ENCODE results near the gene CD52.

DNA sequence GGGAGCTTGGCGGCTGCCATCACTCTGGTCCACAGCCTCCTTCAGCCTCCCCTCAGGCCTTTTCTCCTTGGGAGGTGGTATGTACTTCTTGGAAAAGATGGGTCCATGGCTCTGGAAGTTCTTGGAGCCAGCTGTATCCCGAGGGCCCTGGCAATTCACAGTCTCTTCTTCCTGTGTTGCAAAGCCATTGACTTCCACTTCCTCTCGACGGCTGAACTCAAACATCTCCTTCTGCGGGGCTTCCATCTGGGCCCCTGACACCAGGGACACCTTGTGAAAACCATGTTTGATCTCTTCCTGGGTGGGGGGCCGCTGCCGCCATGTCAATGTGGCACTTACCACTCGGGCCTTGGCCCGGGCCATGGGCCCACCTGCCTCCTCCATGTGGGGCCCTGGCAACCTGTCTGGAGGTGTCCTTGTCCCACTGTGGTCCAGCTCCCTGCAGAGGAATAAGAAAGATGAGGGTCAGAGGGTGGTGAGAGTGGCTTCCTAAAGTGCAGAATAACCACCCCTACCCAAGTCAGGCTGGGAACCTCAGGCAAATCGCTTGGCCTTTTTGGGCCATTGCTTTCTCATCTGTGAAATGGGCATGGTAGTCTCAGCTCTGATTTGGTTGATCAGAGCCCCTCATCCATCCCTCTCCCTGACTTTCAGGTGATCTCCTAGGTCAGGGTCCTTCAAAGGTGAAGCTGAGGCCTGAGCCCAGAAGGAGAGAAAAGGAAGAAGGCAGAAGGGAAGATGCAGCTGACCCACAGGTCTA lies 28.7 kb downstream of the CD52 start:
- TF ChIP-seq, protein P1, sequence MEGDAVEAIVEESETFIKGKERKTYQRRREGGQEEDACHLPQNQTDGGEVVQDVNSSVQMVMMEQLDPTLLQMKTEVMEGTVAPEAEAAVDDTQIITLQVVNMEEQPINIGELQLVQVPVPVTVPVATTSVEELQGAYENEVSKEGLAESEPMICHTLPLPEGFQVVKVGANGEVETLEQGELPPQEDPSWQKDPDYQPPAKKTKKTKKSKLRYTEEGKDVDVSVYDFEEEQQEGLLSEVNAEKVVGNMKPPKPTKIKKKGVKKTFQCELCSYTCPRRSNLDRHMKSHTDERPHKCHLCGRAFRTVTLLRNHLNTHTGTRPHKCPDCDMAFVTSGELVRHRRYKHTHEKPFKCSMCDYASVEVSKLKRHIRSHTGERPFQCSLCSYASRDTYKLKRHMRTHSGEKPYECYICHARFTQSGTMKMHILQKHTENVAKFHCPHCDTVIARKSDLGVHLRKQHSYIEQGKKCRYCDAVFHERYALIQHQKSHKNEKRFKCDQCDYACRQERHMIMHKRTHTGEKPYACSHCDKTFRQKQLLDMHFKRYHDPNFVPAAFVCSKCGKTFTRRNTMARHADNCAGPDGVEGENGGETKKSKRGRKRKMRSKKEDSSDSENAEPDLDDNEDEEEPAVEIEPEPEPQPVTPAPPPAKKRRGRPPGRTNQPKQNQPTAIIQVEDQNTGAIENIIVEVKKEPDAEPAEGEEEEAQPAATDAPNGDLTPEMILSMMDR (IDR thresholded peaks at IDR 0.05) = no peak
- TF ChIP-seq POLR2A (IDR thresholded peaks at IDR 0.05) = no peak

Data from uterus (tissue), 2 donors.